ENCODE data around the gene HYAL4.

DNA sequence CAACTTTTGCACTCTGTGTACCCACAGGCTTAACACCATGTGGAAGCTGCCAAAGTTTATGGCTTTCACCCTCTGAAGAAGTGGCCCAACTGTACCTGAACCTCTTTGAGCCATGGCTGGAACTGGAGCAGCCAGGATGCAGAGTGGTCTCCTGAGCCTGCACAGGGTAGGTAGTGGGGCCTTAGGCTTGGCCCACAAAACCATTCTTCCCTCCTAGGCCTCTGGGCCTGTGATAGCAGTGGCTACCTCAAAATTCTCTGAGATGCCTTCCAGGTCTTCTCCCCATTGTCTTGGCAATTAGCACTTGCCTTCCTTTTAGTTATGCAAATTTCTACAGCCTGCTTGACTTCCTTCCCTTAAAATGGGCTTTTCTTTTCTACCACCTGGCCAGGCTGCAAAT is 60.7 kb downstream of the HYAL4 start:
- TF ChIP-seq, protein P1, sequence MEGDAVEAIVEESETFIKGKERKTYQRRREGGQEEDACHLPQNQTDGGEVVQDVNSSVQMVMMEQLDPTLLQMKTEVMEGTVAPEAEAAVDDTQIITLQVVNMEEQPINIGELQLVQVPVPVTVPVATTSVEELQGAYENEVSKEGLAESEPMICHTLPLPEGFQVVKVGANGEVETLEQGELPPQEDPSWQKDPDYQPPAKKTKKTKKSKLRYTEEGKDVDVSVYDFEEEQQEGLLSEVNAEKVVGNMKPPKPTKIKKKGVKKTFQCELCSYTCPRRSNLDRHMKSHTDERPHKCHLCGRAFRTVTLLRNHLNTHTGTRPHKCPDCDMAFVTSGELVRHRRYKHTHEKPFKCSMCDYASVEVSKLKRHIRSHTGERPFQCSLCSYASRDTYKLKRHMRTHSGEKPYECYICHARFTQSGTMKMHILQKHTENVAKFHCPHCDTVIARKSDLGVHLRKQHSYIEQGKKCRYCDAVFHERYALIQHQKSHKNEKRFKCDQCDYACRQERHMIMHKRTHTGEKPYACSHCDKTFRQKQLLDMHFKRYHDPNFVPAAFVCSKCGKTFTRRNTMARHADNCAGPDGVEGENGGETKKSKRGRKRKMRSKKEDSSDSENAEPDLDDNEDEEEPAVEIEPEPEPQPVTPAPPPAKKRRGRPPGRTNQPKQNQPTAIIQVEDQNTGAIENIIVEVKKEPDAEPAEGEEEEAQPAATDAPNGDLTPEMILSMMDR (IDR thresholded peaks at IDR 0.05) = no peak
- no peak for TF ChIP-seq POLR2A (IDR thresholded peaks at IDR 0.05)
